WERI-Rb-1 (cell line): Measurements from ENCODE around the gene APEX1.

ENCODE experiments used
- DNase-seq: peaks from one replicate; pipeline ENCODE4 v3.0.0-alpha.2; 2020
- H3K27ac ChIP-seq: fragments of 250-450 bp; sonication (Bioruptor Pico); 2 replicates; pipeline ENCODE4 v1.5.1; 2020; ENCODE audit warnings: mild to moderate bottlenecking, moderate library complexity
- H3K27me3 ChIP-seq: fragments of 250-450 bp; sonication (Bioruptor Pico); 2 replicates; pipeline ENCODE4 v1.5.1; 2021; ENCODE audit warnings: mild to moderate bottlenecking, low read depth, moderate library complexity; ENCODE audit not compliant: insufficient read depth, severe bottlenecking
- H3K36me3 ChIP-seq: fragments of 250-450 bp; sonication (Bioruptor Pico); 2 replicates; pipeline ENCODE4 v1.5.1; 2020; ENCODE audit warnings: mild to moderate bottlenecking, moderate library complexity
- H3K4me3 ChIP-seq: 2 replicates; pipeline ENCODE4 v1.5.1; 2011; ENCODE audit warnings: low read depth, mild to moderate bottlenecking, control low read depth, low read length
- H3K9me3 ChIP-seq: fragments of 250-450 bp; sonication (Bioruptor Pico); 2 replicates; pipeline ENCODE4 v1.5.1; 2021; ENCODE audit warnings: mild to moderate bottlenecking, moderate library complexity; ENCODE audit not compliant: severe bottlenecking
- CTCF ChIP-seq: IDR thresholded peaks from 2 replicates; pipeline ENCODE4 v1.5.1; 2011; ENCODE audit warnings: low read depth, mild to moderate bottlenecking, control low read depth, inconsistent platforms, low read length

Gene APEX1

GRCh38 chr14:20415782-20416206, 39.2 kb upstream of the APEX1 start:
- Histone ChIP-seq H3K36me3 (no peaks in the 10 kb centered on the region), H3K9me3 (no peaks in the 10 kb centered on the region), H3K4me3 (no peak overlapping the region), H3K27me3 (no peaks in the 10 kb centered on the region), H3K27ac (no peak overlapping the region)
- DNase-seq, result peak; percentile 39
- peak; percentile 45 for TF ChIP-seq CTCF

- no peak for TF ChIP-seq CTCF
- no peaks in the 10 kb centered on the region for H3K27me3 ChIP-seq
- no peaks in the 10 kb centered on the region for H3K36me3 ChIP-seq
- H3K9me3 ChIP-seq, result no peaks in the 10 kb centered on the region
- no peak overlapping the region for H3K4me3 ChIP-seq
- no peak overlapping the region for H3K27ac ChIP-seq
- DNase-seq, result no peak
Measured at GRCh38 chr14:20416223-20416622, 38.8 kb upstream of the APEX1 start.

- TF ChIP-seq CTCF, result no peak
- H3K27me3 ChIP-seq, result no peaks in the 10 kb centered on the region
- H3K4me3 ChIP-seq, result no peak overlapping the region
- H3K36me3 ChIP-seq, result no peaks in the 10 kb centered on the region
- H3K9me3 ChIP-seq, result no peaks in the 10 kb centered on the region
- no peak for DNase-seq
- H3K27ac ChIP-seq, result no peak overlapping the region
Measured at GRCh38 chr14:20417250-20418186, 37.5 kb upstream of the APEX1 start.

- Histone ChIP-seq H3K4me3 (no peak overlapping the region), H3K27ac (no peak overlapping the region), H3K36me3 (no peaks in the 10 kb centered on the region), H3K27me3 (no peaks in the 10 kb centered on the region), H3K9me3 (no peaks in the 10 kb centered on the region)
- no peak for DNase-seq
- TF ChIP-seq CTCF, result no peak
Measured at GRCh38 chr14:20418501-20418909, 36.5 kb upstream of the APEX1 start.

- no peak for DNase-seq
- no peaks in the 10 kb centered on the region for H3K36me3 ChIP-seq
- no peak overlapping the region for H3K27ac ChIP-seq
- no peak overlapping the region for H3K4me3 ChIP-seq
- TF ChIP-seq CTCF, result no peak
- no peaks in the 10 kb centered on the region for H3K27me3 ChIP-seq
- H3K9me3 ChIP-seq, result no peaks in the 10 kb centered on the region
Measured at GRCh38 chr14:20419419-20419818, 35.6 kb upstream of the APEX1 start.
